ENCODE results near the gene OTOP2. TPM values are rescaled to one million over a fixed set of nuclear protein-coding genes. Genes with fewer than 3 reads are reported as not detected.

The OTOP2 gene
- total and polyA plus RNA-seq, 2 of the 4 experiments (the other 2 are of a cell fraction): not detected

DNA sequence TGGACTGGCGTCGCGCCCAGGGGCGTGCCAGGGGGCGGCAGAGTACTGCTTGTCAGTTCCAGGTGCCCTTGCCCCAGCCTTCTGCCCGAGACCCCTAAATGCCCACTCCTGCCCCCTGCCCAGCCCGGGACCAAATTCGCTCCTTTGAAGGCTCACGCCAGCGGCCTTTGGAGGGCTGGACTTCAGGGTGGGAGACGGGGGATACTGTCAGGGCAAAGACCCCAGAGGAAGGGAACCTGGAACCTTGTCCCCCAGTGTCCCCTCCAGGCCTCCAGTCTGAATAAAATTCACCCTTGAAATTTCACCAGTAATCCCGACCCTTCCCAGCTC is 12.4 kb downstream of the OTOP2 start:
- Histone ChIP-seq H3K9me3 (ENCODE audit: control insufficient read depth, insufficient read depth, low read length) (no peaks in the 10 kb centered on the region), H4K91ac (ENCODE audit: insufficient read depth, low read depth, low read length) (no peak overlapping the region), H3K4me1 (ENCODE audit: control insufficient read depth, insufficient read depth, low read length) (no peaks in the 10 kb centered on the region), H3K4me2 (ENCODE audit: low read depth, low read length) (no peak overlapping the region), H2AFZ (replicated peaks; ENCODE audit: low read length, poor library complexity) (no peak overlapping the region), H3K23ac (ENCODE audit: low read depth, low read length) (no peak overlapping the region), H3K56ac (ENCODE audit: extremely low read depth, insufficient read depth, low read length) (no peak overlapping the region), H3K27me3 (ENCODE audit: control insufficient read depth, insufficient read depth, low read length) (peaks cover 72% of the 10 kb centered on the region), H2BK5ac (ENCODE audit: low read depth, low read length, poor library complexity, severe bottlenecking) (no peak overlapping the region), H2BK120ac (ENCODE audit: low read depth, low read length) (no peak overlapping the region), H4K20me1 (ENCODE audit: insufficient read depth, low read length) (no peaks in the 10 kb centered on the region), H3K79me1 (ENCODE audit: low read depth in 1 of 2, low read length in 2 of 2) (no peaks in the 10 kb centered on the region), H3K18ac (ENCODE audit: low read depth, low read length) (no peak overlapping the region), H3K27ac (ENCODE audit: insufficient read depth, low read length) (no peak overlapping the region), H3K4me3 (ENCODE audit: insufficient read depth, low read depth, low read length) (no peak overlapping the region), H3K9me1 (ENCODE audit: insufficient read depth, low read length) (no peaks in the 10 kb centered on the region), H2AK9ac (replicated peaks; ENCODE audit: low read depth, low read length, poor library complexity) (no peak overlapping the region), H3K4ac (ENCODE audit: low read depth, low read length) (no peak overlapping the region), H4K5ac (ENCODE audit: low read depth, low read length) (no peak overlapping the region), H2AK5ac (ENCODE audit: low read depth, low read length) (no peak overlapping the region), H2BK20ac (ENCODE audit: low read depth, low read length) (no peak overlapping the region), H4K8ac (ENCODE audit: low read depth in 2 of 2, low read length in 2 of 2) (no peak overlapping the region), H2BK15ac (ENCODE audit: low read depth, low read length) (no peak overlapping the region), H3K36me3 (ENCODE audit: control insufficient read depth, insufficient read depth, low read length) (no peaks in the 10 kb centered on the region), H3K14ac (replicated peaks; ENCODE audit: low read depth, low read length) (no peak overlapping the region), H3K9ac (ENCODE audit: low read depth, low read length) (no peak overlapping the region)
- dilution Hi-C loops (cut with HindIII; ENCODE audit: low sequenced_read_pairs, unreplicated experiment) (no loop called here), intact Hi-C loops (cut with micrococcal nuclease) (no loop called here), in situ Hi-C loops (cut with MboI; ENCODE audit: low sequenced_read_pairs) (no loop called here)
- no peak for DNase-seq
- 13% methylated on average over 3 of the region's 12 CpGs; no CpG with 5 or more reads in 1 of the 2 experiments for WGBS, 2 experiments (ENCODE audit: extremely low coverage in 2 of 2, insufficient read length in 1 of 2)
- TF ChIP-seq RFX5 (IDR thresholded peaks at IDR 0.05; ENCODE audit: low read depth, low read length) (no peak), RCOR1 (IDR thresholded peaks at IDR 0.05; ENCODE audit: insufficient replicate concordance, low read length) (no peak), RAD21 (IDR thresholded peaks at IDR 0.05; ENCODE audit: low read length) (no peak), CHD1 (IDR thresholded peaks at IDR 0.05; ENCODE audit: low read depth, low read length) (no peak), FOS (IDR thresholded peaks at IDR 0.05; ENCODE audit: low read depth, low read length) (no peak), MAZ (IDR thresholded peaks at IDR 0.05; ENCODE audit: borderline replicate concordance, low read depth, low read length) (no peak), BHLHE40 (IDR thresholded peaks at IDR 0.05; ENCODE audit: low read depth, low read length) (no peak), CEBPB (IDR thresholded peaks at IDR 0.05; ENCODE audit: low read depth, low read length) (no peak)
- TF ChIP-seq, protein P1, sequence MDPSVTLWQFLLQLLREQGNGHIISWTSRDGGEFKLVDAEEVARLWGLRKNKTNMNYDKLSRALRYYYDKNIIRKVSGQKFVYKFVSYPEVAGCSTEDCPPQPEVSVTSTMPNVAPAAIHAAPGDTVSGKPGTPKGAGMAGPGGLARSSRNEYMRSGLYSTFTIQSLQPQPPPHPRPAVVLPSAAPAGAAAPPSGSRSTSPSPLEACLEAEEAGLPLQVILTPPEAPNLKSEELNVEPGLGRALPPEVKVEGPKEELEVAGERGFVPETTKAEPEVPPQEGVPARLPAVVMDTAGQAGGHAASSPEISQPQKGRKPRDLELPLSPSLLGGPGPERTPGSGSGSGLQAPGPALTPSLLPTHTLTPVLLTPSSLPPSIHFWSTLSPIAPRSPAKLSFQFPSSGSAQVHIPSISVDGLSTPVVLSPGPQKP (IDR thresholded peaks at IDR 0.05; ENCODE audit: borderline replicate concordance, low read depth, low read length): no peak
- TF ChIP-seq, protein P2, sequence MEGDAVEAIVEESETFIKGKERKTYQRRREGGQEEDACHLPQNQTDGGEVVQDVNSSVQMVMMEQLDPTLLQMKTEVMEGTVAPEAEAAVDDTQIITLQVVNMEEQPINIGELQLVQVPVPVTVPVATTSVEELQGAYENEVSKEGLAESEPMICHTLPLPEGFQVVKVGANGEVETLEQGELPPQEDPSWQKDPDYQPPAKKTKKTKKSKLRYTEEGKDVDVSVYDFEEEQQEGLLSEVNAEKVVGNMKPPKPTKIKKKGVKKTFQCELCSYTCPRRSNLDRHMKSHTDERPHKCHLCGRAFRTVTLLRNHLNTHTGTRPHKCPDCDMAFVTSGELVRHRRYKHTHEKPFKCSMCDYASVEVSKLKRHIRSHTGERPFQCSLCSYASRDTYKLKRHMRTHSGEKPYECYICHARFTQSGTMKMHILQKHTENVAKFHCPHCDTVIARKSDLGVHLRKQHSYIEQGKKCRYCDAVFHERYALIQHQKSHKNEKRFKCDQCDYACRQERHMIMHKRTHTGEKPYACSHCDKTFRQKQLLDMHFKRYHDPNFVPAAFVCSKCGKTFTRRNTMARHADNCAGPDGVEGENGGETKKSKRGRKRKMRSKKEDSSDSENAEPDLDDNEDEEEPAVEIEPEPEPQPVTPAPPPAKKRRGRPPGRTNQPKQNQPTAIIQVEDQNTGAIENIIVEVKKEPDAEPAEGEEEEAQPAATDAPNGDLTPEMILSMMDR (conservative IDR thresholded peaks at IDR 0.05; ENCODE audit: low read depth, low read length): no peak
- TF ChIP-seq, protein P3, sequence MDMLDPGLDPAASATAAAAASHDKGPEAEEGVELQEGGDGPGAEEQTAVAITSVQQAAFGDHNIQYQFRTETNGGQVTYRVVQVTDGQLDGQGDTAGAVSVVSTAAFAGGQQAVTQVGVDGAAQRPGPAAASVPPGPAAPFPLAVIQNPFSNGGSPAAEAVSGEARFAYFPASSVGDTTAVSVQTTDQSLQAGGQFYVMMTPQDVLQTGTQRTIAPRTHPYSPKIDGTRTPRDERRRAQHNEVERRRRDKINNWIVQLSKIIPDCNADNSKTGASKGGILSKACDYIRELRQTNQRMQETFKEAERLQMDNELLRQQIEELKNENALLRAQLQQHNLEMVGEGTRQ (IDR thresholded peaks at IDR 0.05; ENCODE audit: low read depth, low read length): no peak
- CTCF ChIA-PET: no interaction called here
- POLR2A ChIA-PET (ENCODE audit: unreplicated experiment): no interaction called here
- no peak for ATAC-seq (ENCODE audit: low read depth)
- no TSS peak for BruUV-seq (replicated peaks)

Data from IMR-90 (cell line).